Esophagus squamous epithelium (tissue), 5 donors: Measurements from ENCODE around the gene SAXO2. TPM values are rescaled to one million over a fixed set of nuclear protein-coding genes. Genes with fewer than 3 reads are reported as not detected.

ENCODE experiments used
- DNase-seq: peaks from one replicate; lab custom pipeline; 2025; lab: John Stamatoyannopoulos, UW
- H3K27ac ChIP-seq, 4 donors: fragments of 200-600 bp; sonication (generic); one replicate each; pipeline ENCODE4 v1.5.1; 2016 to 2019; ENCODE audit warnings: mild to moderate bottlenecking in 1 of 4
- H3K27me3 ChIP-seq, 4 donors: fragments of 200-600 bp; sonication (generic); 1 replicate in 3 of 4; 2 replicates in 1 of 4; pipeline versions ENCODE4 v1.5.1 to v1.6.0; 2017 to 2021; ENCODE audit warnings: antibody characterized with exemption in 1 of 4
- H3K36me3 ChIP-seq, 3 donors: fragments of 200-600 bp; sonication (generic); one replicate each; pipeline ENCODE4 v1.5.1; 2016 to 2019
- H3K4me1 ChIP-seq, 3 donors: fragments of 200-600 bp; sonication (generic); one replicate each; pipeline ENCODE4 v1.5.1; 2017 to 2019
- H3K4me3 ChIP-seq, 4 donors: fragments of 200-600 bp; sonication (generic); 1 replicate in 3 of 4; 2 replicates in 1 of 4; pipeline ENCODE4 v1.5.1; 2016 to 2019; ENCODE audit warnings: mild to moderate bottlenecking in 2 of 4, moderate library complexity in 1 of 4
- H3K9me3 ChIP-seq, 3 donors: fragments of 200-600 bp; sonication (generic); one replicate each; pipeline ENCODE4 v1.5.1; 2016 to 2019
- CTCF ChIP-seq, 6 experiments: fragments of 450-650 bp in 4 of 6; fragments of 200-600 bp in 2 of 6; sonication (generic) in 2 of 6; IDR thresholded peaks; one replicate each; pipeline ENCODE4 v1.5.1; 2016 to 2019; ENCODE audit warnings: antibody characterized with exemption in 6 of 6, mild to moderate bottlenecking in 4 of 6, moderate library complexity in 4 of 6
- POLR2A ChIP-seq, 4 donors: fragments of 450-650 bp; IDR thresholded peaks; one replicate each; pipeline ENCODE4 v1.6.1; 2017; ENCODE audit warnings: antibody characterized with exemption in 4 of 4, mild to moderate bottlenecking in 4 of 4, moderate library complexity in 3 of 4
- WGBS, 2 donors: methylation state at CpG; one replicate each; pipeline ENCODE4 v1.1.5; 2018; 5-methylcytosine and 5-hydroxymethylcytosine counted together
- intact Hi-C: fragments of 100-400 bp; cut with DNase I; formaldehyde crosslinking; loops from one replicate; pipeline ENCODE4 v1.15.0; 2022
- total RNA-seq, 4 donors: library from RNA; depleted of rRNA; stranded (reverse); fragments of >200 nt; gene quantifications; one replicate each; pipeline ENCODE4 v1.1.0, GENCODE V29; 2016
- donor health status: DM: yes; HTN: yes; CAD: no.

Gene SAXO2
- total RNA-seq, 4 donors from 2014 or later, result 1.5 TPM; not detected in 3

- Histone ChIP-seq H3K36me3 (no peaks in the 10 kb centered on the region), H3K4me1 (no peaks in the 10 kb centered on the region), H3K4me3 (no peak overlapping the region), H3K9me3 (no peaks in the 10 kb centered on the region), H3K27ac (no peak overlapping the region), H3K27me3 (no peaks in the 10 kb centered on the region)
- DNase-seq, result no peak
- TF ChIP-seq POLR2A (IDR thresholded peaks at IDR 0.05) (no peak), CTCF (IDR thresholded peaks at IDR 0.05) (no peak)
- intact Hi-C loops, result no loop called here
- WGBS, 2 donors, result 89% methylated on average over 3 of the region's 12 CpGs; no CpG with 5 or more reads in 1 of the 2 donors
Measured at GRCh38 chr15:82303956-82304777, 41.5 kb downstream of the SAXO2 start.

GRCh38 chr15:82304778-82305090 lies 42.1 kb downstream of the SAXO2 start:
- intact Hi-C loops, result no loop called here
- H3K4me3 ChIP-seq, result no peak overlapping the region
- H3K36me3 ChIP-seq, result no peaks in the 10 kb centered on the region
- no peak overlapping the region for H3K27ac ChIP-seq
- no peaks in the 10 kb centered on the region for H3K4me1 ChIP-seq
- DNase-seq, result no peak
- no peaks in the 10 kb centered on the region for H3K27me3 ChIP-seq
- WGBS, 2 donors, result 74 to 100% methylated on average over 2 of the region's 4 CpGs
- H3K9me3 ChIP-seq, result no peaks in the 10 kb centered on the region
- TF ChIP-seq CTCF (IDR thresholded peaks at IDR 0.05) (no peak), POLR2A (IDR thresholded peaks at IDR 0.05) (no peak)

GRCh38 chr15:82305621-82306048 lies 43.0 kb downstream of the SAXO2 start:
- no peak for DNase-seq
- TF ChIP-seq CTCF (IDR thresholded peaks at IDR 0.05) (no peak), POLR2A (IDR thresholded peaks at IDR 0.05) (no peak)
- Histone ChIP-seq H3K4me1 (no peaks in the 10 kb centered on the region), H3K4me3 (no peak overlapping the region), H3K36me3 (no peaks in the 10 kb centered on the region), H3K27ac (no peak overlapping the region), H3K27me3 (no peaks in the 10 kb centered on the region), H3K9me3 (no peaks in the 10 kb centered on the region)
- WGBS, 2 donors, result 79 to 88% methylated on average over 2 of the region's 7 CpGs
- intact Hi-C loops, result no loop called here

- no peaks in the 10 kb centered on the region for H3K9me3 ChIP-seq
- H3K27me3 ChIP-seq, result no peaks in the 10 kb centered on the region
- no peaks in the 10 kb centered on the region for H3K4me1 ChIP-seq
- DNase-seq, result no peak
- no peak overlapping the region for H3K4me3 ChIP-seq
- H3K27ac ChIP-seq, result no peak overlapping the region
- intact Hi-C loops, result no loop called here
- H3K36me3 ChIP-seq, result no peaks in the 10 kb centered on the region
- TF ChIP-seq CTCF (IDR thresholded peaks at IDR 0.05) (no peak), POLR2A (IDR thresholded peaks at IDR 0.05) (no peak)
- 71 to 83% methylated on average over 6 to 10 of the region's 16 CpGs for WGBS, 2 donors
Measured at GRCh38 chr15:82306791-82307713, 44.4 kb downstream of the SAXO2 start.

GRCh38 chr15:82307714-82308081 lies 45.1 kb downstream of the SAXO2 start:
- TF ChIP-seq POLR2A (IDR thresholded peaks at IDR 0.05) (no peak), CTCF (IDR thresholded peaks at IDR 0.05) (no peak)
- H3K27me3 ChIP-seq, result no peaks in the 10 kb centered on the region
- WGBS, 2 donors, result 88 to 93% methylated on average over 5 to 8 of the region's 8 CpGs
- intact Hi-C loops, result no loop called here
- no peaks in the 10 kb centered on the region for H3K4me1 ChIP-seq
- no peak overlapping the region for H3K4me3 ChIP-seq
- no peaks in the 10 kb centered on the region for H3K36me3 ChIP-seq
- no peaks in the 10 kb centered on the region for H3K9me3 ChIP-seq
- no peak overlapping the region for H3K27ac ChIP-seq
- DNase-seq, result no peak
